ENCODE results near the gene GPC2. TPM values are rescaled to one million over a fixed set of nuclear protein-coding genes. Genes with fewer than 3 reads are reported as not detected.
"Not testable (repeated sequence)": the region's sequence is repeated elsewhere in the genome, so short reads cannot be mapped to it uniquely, and the experiment has no call there.

GPC2 gene
- total and polyA plus RNA-seq, 4 donors = 6.1 to 53.6 (median 28.7) TPM

DNA sequence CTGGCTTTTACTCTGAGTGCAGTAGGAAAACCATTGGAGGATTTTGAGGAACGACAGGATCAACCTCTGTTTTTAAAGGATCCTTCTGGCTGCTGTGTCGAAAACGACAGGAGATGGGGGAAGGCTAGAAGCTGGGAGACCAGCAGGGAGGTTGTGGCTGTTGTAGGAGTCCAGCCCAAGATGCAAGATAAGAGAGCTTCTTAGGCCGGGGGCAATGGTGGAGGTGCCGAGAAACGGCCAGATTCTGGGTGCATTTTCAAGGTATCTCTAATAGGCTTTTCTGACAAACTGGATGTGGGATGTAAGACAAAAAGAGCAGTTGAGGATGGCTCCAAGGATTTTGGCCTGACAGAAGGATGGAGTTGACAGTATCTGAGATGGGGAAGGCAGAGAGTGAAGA, 32.3 kb upstream of the GPC2 start:
- H3K36me3 ChIP-seq (ENCODE audit: control insufficient read depth, insufficient read depth, low read length) = peaks cover 18% of the 10 kb centered on the region
- H3K9me3 ChIP-seq (ENCODE audit: control insufficient read depth, insufficient read depth, low read length) = no peaks in the 10 kb centered on the region
- H3K4me3 ChIP-seq (ENCODE audit: low read depth, low read length) = no peak overlapping the region
- DNase-seq (ENCODE audit: low read depth in 4 of 6, low spot score in 6 of 6) = no peak
- H3K27ac ChIP-seq (ENCODE audit: low read depth, low read length) = no peak overlapping the region
- H3K27me3 ChIP-seq (ENCODE audit: control insufficient read depth, insufficient read depth, low read length) = no peaks in the 10 kb centered on the region
- H3K4me1 ChIP-seq (ENCODE audit: control insufficient read depth, insufficient read depth, low read length) = peaks cover 6% of the 10 kb centered on the region
- 64% methylated on average over 6 of the region's 6 CpGs for WGBS (ENCODE audit: insufficient coverage)

DNA sequence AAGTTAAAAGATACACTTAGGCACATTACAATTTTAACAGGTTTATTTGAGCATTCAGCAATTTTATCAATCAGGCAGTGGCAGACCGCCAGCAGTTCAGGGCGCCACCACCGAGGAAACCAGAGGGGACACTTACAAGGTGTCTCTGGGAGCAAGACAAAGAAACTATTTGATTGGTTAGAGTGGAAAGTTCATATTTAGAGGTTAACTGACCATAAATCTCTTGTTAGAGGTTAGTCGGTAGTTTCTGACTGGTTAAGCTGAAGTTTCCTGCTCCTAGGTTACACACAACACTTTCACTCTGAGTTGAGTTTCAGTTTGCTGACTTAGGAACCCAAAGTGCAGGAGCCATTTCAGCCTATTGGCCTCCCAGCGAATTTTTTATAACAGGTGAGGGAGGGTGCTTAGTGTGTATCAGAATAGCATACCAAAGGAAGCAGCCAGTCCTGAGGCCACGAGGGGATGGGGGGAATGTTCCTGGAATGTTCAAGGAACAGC, 31.8 kb upstream of the GPC2 start:
- no peaks in the 10 kb centered on the region for H3K9me3 ChIP-seq (ENCODE audit: control insufficient read depth, insufficient read depth, low read length)
- H3K36me3 ChIP-seq (ENCODE audit: control insufficient read depth, insufficient read depth, low read length) = peaks cover 19% of the 10 kb centered on the region
- no peak overlapping the region for H3K4me3 ChIP-seq (ENCODE audit: low read depth, low read length)
- H3K4me1 ChIP-seq (ENCODE audit: control insufficient read depth, insufficient read depth, low read length) = peaks cover 6% of the 10 kb centered on the region
- no peak for DNase-seq (ENCODE audit: low read depth in 4 of 6, low spot score in 6 of 6)
- no peaks in the 10 kb centered on the region for H3K27me3 ChIP-seq (ENCODE audit: control insufficient read depth, insufficient read depth, low read length)
- no peak overlapping the region for H3K27ac ChIP-seq (ENCODE audit: low read depth, low read length)
- WGBS (ENCODE audit: insufficient coverage) = 68% methylated on average over 5 of the region's 6 CpGs

DNA sequence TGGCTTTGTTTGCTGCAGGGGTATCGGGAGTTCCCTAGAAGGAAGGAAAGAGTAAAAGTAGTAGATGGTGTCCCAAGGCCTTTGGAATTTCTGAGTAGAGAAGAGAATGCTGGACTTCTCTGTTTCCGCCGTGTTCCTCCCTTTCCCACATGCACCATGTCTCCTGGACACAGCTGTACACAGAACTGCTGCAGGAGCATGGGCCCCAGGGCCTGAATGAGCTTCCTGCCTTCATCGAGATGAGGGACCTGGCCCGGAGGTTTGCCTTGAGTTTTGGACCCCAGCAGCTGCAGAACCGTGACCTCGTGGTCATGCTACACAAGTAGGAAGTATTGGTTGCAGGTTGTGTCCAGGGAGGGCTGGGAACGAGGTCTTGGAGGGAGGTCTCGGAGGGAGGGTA, 27.3 kb upstream of the GPC2 start:
- H3K27me3 ChIP-seq (ENCODE audit: control insufficient read depth, insufficient read depth, low read length) = no peaks in the 10 kb centered on the region
- WGBS (ENCODE audit: insufficient coverage) = 94% methylated on average over 8 of the region's 9 CpGs
- H3K4me3 ChIP-seq (ENCODE audit: low read depth, low read length) = no peak overlapping the region
- no peak for DNase-seq (ENCODE audit: low read depth in 4 of 6, low spot score in 6 of 6)
- H3K36me3 ChIP-seq (ENCODE audit: control insufficient read depth, insufficient read depth, low read length) = peaks cover 19% of the 10 kb centered on the region
- H3K4me1 ChIP-seq (ENCODE audit: control insufficient read depth, insufficient read depth, low read length) = peaks cover 4% of the 10 kb centered on the region
- H3K27ac ChIP-seq (ENCODE audit: low read depth, low read length) = no peak overlapping the region
- H3K9me3 ChIP-seq (ENCODE audit: control insufficient read depth, insufficient read depth, low read length) = no peaks in the 10 kb centered on the region

DNA sequence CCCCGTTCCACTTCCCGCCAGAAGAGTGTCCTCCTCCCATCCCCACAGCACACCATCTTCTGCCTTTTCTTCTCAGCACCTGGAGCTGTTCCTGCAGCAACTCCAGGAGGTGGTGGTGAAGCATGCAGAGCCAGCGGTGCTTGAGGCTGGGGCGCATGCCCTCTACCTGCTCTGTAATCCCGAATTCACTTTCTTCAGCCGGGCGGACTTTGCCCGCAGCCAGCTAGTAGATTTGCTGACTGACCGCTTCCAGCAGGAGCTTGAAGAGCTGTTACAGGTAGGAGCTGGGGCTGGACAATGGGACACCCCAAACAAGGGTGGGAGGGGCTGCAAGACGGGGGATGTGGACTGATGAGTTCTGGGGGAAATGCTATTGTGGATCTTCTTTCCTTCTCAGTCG, 23.5 kb upstream of the GPC2 start:
- no peak overlapping the region for H3K27ac ChIP-seq (ENCODE audit: low read depth, low read length)
- DNase-seq (ENCODE audit: low read depth in 4 of 6, low spot score in 6 of 6) = no peak
- no peaks in the 10 kb centered on the region for H3K9me3 ChIP-seq (ENCODE audit: control insufficient read depth, insufficient read depth, low read length)
- H3K36me3 ChIP-seq (ENCODE audit: control insufficient read depth, insufficient read depth, low read length) = peaks cover 19% of the 10 kb centered on the region
- 90% methylated on average over 9 of the region's 11 CpGs for WGBS (ENCODE audit: insufficient coverage)
- no peaks in the 10 kb centered on the region for H3K27me3 ChIP-seq (ENCODE audit: control insufficient read depth, insufficient read depth, low read length)
- no peaks in the 10 kb centered on the region for H3K4me1 ChIP-seq (ENCODE audit: control insufficient read depth, insufficient read depth, low read length)
- no peak overlapping the region for H3K4me3 ChIP-seq (ENCODE audit: low read depth, low read length)

DNA sequence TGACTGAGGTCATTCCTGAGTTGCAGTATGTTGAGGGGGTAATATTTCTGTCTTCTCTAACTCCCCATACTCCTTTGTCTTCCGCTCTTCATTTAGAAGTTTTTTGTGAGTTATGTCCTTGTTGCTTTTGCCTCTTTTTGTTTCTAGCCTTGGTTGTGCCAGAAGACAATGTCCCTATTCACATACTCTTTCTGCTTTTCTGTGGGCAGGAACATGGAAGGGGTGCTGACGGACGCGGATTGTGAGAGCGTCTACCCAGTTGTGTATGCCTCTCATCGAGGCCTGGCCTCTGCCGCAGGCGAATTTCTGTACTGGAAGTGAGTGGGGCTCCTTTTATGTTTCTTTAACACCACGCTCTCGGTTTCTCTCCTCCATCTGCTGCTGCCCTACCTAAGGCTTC, 21.1 kb upstream of the GPC2 start:
- no peak overlapping the region for H3K27ac ChIP-seq (ENCODE audit: low read depth, low read length)
- H3K4me3 ChIP-seq (ENCODE audit: low read depth, low read length) = no peak overlapping the region
- no peaks in the 10 kb centered on the region for H3K27me3 ChIP-seq (ENCODE audit: control insufficient read depth, insufficient read depth, low read length)
- H3K36me3 ChIP-seq (ENCODE audit: control insufficient read depth, insufficient read depth, low read length) = peaks cover 10% of the 10 kb centered on the region
- 94% methylated on average over 2 of the region's 10 CpGs for WGBS (ENCODE audit: insufficient coverage)
- DNase-seq (ENCODE audit: low read depth in 4 of 6, low spot score in 6 of 6) = no peak
- no peaks in the 10 kb centered on the region for H3K4me1 ChIP-seq (ENCODE audit: control insufficient read depth, insufficient read depth, low read length)
- H3K9me3 ChIP-seq (ENCODE audit: control insufficient read depth, insufficient read depth, low read length) = no peaks in the 10 kb centered on the region

DNA sequence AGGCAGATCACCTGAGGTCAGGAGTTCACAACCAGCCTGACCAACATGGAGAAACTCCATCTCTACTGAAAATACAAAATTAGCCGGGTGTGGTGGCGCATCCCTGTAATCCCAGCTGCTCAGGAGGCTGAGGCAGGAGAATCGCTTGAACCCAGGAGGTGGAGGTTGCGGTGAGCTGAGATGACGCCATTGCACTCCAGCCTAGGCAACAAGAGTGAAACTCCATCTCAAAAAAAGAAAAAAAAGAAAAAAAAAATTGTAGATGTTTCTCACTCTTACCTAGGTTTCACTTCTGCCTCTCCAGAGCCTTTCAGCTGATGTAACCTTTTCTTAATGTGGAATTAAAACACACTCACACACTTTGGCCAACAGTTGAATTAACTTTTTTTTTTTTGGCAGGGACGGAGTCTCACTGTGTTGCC, 18.7 kb upstream of the GPC2 start:
- H3K4me3 ChIP-seq (ENCODE audit: low read depth, low read length); H3K27ac ChIP-seq (ENCODE audit: low read depth, low read length); DNase-seq (ENCODE audit: low read depth in 4 of 6, low spot score in 6 of 6); H3K4me1 ChIP-seq (ENCODE audit: control insufficient read depth, insufficient read depth, low read length); H3K27me3 ChIP-seq (ENCODE audit: control insufficient read depth, insufficient read depth, low read length); H3K36me3 ChIP-seq (ENCODE audit: control insufficient read depth, insufficient read depth, low read length); H3K9me3 ChIP-seq (ENCODE audit: control insufficient read depth, insufficient read depth, low read length): not testable (repeated sequence)
- 92% methylated on average over 1 of the region's 6 CpGs for WGBS (ENCODE audit: insufficient coverage)

DNA sequence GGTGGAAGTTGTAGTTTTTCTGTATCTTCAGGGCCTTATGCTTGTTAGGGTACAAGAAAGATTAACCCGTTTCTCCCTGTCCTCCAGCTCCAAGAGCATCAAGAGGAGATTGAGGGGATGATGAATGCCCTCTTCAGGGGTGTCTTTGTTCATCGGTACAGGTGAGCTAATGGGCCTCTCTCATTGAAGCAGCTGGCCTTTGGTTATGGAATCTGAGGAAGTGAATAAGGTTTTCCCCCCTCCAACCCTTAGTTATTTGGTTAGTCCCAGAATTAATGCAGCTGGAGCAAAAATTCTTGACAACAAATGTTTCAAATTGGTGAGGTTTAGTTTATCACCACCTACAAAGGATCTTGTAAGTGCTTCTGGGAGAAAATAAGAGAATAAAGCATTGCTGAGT, 18.0 kb upstream of the GPC2 start:
- no peak for DNase-seq (ENCODE audit: low read depth in 4 of 6, low spot score in 6 of 6)
- Histone ChIP-seq H3K4me1 (ENCODE audit: control insufficient read depth, insufficient read depth, low read length) (no peaks in the 10 kb centered on the region), H3K9me3 (ENCODE audit: control insufficient read depth, insufficient read depth, low read length) (no peaks in the 10 kb centered on the region), H3K4me3 (ENCODE audit: low read depth, low read length) (no peak overlapping the region), H3K27ac (ENCODE audit: low read depth, low read length) (no peak overlapping the region), H3K27me3 (ENCODE audit: control insufficient read depth, insufficient read depth, low read length) (no peaks in the 10 kb centered on the region), H3K36me3 (ENCODE audit: control insufficient read depth, insufficient read depth, low read length) (peaks cover 2% of the 10 kb centered on the region)
- 80% methylated on average over 1 of the region's 2 CpGs for WGBS (ENCODE audit: insufficient coverage)

DNA sequence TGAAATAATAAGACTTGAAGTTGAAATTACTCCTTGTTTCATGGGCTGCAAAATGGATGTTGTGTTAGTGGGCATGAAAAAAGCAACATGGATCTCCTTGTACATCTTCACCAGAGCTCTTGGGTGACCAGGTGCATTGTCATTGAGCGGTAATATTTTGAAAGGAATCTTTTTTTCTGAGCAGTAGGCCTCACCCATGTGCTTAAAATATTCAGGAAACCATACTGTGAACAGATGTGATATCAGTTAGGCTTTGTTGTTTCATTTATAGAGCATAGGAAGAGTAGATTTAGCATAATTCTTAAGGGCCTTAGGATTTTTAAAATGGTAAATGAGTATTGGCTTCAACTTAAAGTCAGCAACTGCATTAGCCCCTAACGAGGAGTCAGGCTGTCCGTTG, 15.8 kb upstream of the GPC2 start:
- Histone ChIP-seq H3K4me1 (ENCODE audit: control insufficient read depth, insufficient read depth, low read length) (no peaks in the 10 kb centered on the region), H3K27ac (ENCODE audit: low read depth, low read length) (no peak overlapping the region), H3K36me3 (ENCODE audit: control insufficient read depth, insufficient read depth, low read length) (no peaks in the 10 kb centered on the region), H3K9me3 (ENCODE audit: control insufficient read depth, insufficient read depth, low read length) (no peaks in the 10 kb centered on the region), H3K27me3 (ENCODE audit: control insufficient read depth, insufficient read depth, low read length) (no peaks in the 10 kb centered on the region), H3K4me3 (ENCODE audit: low read depth, low read length) (no peak overlapping the region)
- WGBS (ENCODE audit: insufficient coverage) = 100% methylated on average over 1 of the region's 3 CpGs
- DNase-seq (ENCODE audit: low read depth in 4 of 6, low spot score in 6 of 6) = no peak

DNA sequence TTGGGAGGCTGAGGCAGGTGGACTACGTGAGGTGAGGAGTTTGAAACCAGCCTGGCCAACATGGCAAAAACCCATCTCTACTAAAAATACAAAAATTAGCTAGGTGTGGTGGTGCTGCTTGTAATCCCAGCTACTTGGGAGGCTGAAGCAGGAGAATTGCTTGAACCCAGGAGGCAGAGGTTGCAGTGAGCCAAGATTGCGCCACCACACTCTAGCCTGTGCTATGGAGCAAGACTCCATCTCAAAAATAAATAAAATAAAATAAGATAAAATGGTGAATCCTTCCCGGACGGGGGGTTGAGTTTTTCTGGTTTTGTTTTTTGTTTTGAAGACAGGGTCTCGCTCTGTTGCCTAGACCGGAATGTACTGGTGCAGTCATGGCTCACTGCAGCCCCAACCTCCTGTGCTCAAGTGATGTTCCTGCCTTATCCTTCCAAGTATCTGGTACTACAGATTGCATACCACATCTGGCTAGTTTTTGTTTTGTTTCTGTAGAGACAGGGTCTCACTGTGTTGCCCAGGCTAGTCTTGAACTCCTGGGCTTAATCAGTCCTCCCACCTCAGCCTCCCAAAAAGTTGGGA, 15.2 kb upstream of the GPC2 start:
- not testable (repeated sequence) for H3K9me3 ChIP-seq (ENCODE audit: control insufficient read depth, insufficient read depth, low read length); H3K4me3 ChIP-seq (ENCODE audit: low read depth, low read length); DNase-seq (ENCODE audit: low read depth in 4 of 6, low spot score in 6 of 6); H3K36me3 ChIP-seq (ENCODE audit: control insufficient read depth, insufficient read depth, low read length); H3K27me3 ChIP-seq (ENCODE audit: control insufficient read depth, insufficient read depth, low read length); H3K4me1 ChIP-seq (ENCODE audit: control insufficient read depth, insufficient read depth, low read length); H3K27ac ChIP-seq (ENCODE audit: low read depth, low read length)
- WGBS (ENCODE audit: insufficient coverage) = 100% methylated on average over 1 of the region's 6 CpGs

DNA sequence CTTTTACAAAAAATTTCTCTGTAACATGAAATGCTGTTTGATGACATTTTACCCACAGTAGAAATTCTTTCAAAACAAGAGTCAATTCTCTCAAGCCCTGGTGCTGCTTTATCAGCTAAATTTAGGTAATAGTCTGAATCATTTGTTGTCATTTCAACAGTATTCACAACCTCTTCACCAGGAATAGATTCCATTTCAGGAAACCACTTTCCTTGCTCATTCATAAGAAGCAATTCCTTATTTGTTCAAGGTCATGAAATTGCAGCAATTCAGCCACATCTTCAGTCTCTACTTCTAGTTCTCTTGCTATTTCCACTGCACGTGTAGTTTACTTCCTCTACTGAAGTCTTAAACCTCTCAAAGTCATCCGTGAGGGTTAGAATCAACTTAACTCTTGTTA, 14.6 kb upstream of the GPC2 start:
- no CpG with 5 or more reads among the region's 2 CpGs for WGBS (ENCODE audit: insufficient coverage)

More for the DNA sequence above, 14.6 kb upstream of the GPC2 start:
- Histone ChIP-seq H3K36me3 (ENCODE audit: control insufficient read depth, insufficient read depth, low read length) (peaks cover 2% of the 10 kb centered on the region), H3K4me3 (ENCODE audit: low read depth, low read length) (no peak overlapping the region), H3K9me3 (ENCODE audit: control insufficient read depth, insufficient read depth, low read length) (no peaks in the 10 kb centered on the region), H3K27me3 (ENCODE audit: control insufficient read depth, insufficient read depth, low read length) (no peaks in the 10 kb centered on the region), H3K4me1 (ENCODE audit: control insufficient read depth, insufficient read depth, low read length) (no peaks in the 10 kb centered on the region), H3K27ac (ENCODE audit: low read depth, low read length) (no peak overlapping the region)
- DNase-seq (ENCODE audit: low read depth in 4 of 6, low spot score in 6 of 6) = no peak
